ENCODE measurements around the gene WNT1. TPM values are rescaled to one million over a fixed set of nuclear protein-coding genes. Genes with fewer than 3 reads are reported as not detected.

WNT1 gene
- total and polyA plus RNA-seq, 9 of the 15 experiments (the other 6 are each of a cell fraction or from before 2014, with no cell fraction given), result not detected

DNA sequence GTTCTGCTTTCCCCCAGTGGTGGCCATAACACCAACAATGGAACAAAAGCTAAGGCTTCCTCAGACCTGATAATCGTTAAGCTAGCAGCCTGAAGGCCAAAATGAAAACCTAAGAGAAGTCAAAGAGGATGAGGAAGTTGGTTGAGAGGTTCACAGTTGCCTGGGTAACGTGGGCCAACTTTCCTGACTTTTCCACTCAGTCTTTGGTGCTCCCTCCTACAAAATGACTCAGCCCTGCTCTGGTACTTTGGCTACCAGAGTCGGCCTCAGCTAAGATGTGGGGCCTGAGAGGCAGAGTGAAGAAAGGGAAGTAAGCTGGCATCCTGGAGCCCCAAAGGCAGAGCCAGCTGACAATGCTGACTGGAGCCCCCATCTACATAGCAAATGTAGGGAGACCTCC is 37.9 kb upstream of the WNT1 start:
- H3K9me3 ChIP-seq (replicated peaks; ENCODE audit: control insufficient read depth, insufficient read depth, low read depth, low read length), result no peaks in the 10 kb centered on the region

GRCh38 chr12:48943221-48943620 is 34.9 kb upstream of the WNT1 start:
- in situ Hi-C loops (cut with MboI) (no loop called here), intact Hi-C loops (cut with micrococcal nuclease) (no loop called here)
- no peak overlapping the region for H2AFZ ChIP-seq (ENCODE audit: low read depth, low read length)
- H3K4me1 ChIP-seq (replicated peaks in 1 of 2; ENCODE audit: control insufficient read depth in 2 of 2, insufficient read depth in 2 of 2, low read length in 2 of 2), result no peaks in the 10 kb centered on the region
- peaks cover 66% of the 10 kb centered on the region; the same call in 2 of the 3 replicates for H3K36me3 ChIP-seq (ENCODE audit: control insufficient read depth, insufficient read depth, low read length)
- H3K79me2 ChIP-seq (ENCODE audit: control insufficient read depth, insufficient read depth, low read length), result peaks cover 41% of the 10 kb centered on the region
- no TSS peak for BruUV-seq (replicated peaks)
- ChIA-PET CTCF (ENCODE audit: low intra/inter-chr PET ratio) (no interaction called here), POLR2A (interaction anchor here (0.6 to 1.9 kb wide), 5 partner anchors 9 to 121 kb away, joined by 3 to 7 read pairs (median 3); no protein-coding TSS in a partner anchor)
- no peaks in the 10 kb centered on the region for H3K9me1 ChIP-seq (ENCODE audit: control insufficient read depth, insufficient read depth, low read length)
- FAIRE-seq (no peak), DNase-seq (ENCODE audit: extremely low read depth in 1 of 4, low spot score in 3 of 4) (no peak), ATAC-seq (no peak)
- 75% methylated on average over 4 of the region's 4 CpGs for WGBS (ENCODE audit: insufficient coverage, low coverage, missing lambda C conversion rate)
- H3K9ac ChIP-seq (ENCODE audit: insufficient read depth in 1 of 2, low read depth in 2 of 2, low read length in 2 of 2), result no peak overlapping the region
- no peak overlapping the region for H3K27ac ChIP-seq (ENCODE audit: extremely low read depth, low read depth, low read length)
- peaks cover 4% of the 10 kb centered on the region; the same call in 1 of the 2 replicates for H4K20me1 ChIP-seq (replicated peaks; ENCODE audit: control insufficient read depth, insufficient read depth, low read length)
- no peak overlapping the region for H3K4me2 ChIP-seq (ENCODE audit: insufficient read depth, low read length)
- no peaks in the 10 kb centered on the region for H3K27me3 ChIP-seq (ENCODE audit: control insufficient read depth in 2 of 2, insufficient read depth in 2 of 2, low read length in 2 of 2)
- no peaks in the 10 kb centered on the region for H3K9me3 ChIP-seq (replicated peaks; ENCODE audit: control insufficient read depth, insufficient read depth, low read depth, low read length)
- TF ChIP-seq RFX7 (CRISPR knock-in tag; IDR thresholded peaks at IDR 0.05), result no peak
- TF ChIP-seq, protein P1, sequence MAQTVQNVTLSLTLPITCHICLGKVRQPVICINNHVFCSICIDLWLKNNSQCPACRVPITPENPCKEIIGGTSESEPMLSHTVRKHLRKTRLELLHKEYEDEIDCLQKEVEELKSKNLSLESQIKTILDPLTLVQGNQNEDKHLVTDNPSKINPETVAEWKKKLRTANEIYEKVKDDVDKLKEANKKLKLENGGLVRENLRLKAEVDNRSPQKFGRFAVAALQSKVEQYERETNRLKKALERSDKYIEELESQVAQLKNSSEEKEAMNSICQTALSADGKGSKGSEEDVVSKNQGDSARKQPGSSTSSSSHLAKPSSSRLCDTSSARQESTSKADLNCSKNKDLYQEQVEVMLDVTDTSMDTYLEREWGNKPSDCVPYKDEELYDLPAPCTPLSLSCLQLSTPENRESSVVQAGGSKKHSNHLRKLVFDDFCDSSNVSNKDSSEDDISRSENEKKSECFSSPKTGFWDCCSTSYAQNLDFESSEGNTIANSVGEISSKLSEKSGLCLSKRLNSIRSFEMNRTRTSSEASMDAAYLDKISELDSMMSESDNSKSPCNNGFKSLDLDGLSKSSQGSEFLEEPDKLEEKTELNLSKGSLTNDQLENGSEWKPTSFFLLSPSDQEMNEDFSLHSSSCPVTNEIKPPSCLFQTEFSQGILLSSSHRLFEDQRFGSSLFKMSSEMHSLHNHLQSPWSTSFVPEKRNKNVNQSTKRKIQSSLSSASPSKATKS (CRISPR knock-in tag; IDR thresholded peaks at IDR 0.05), result no peak
- no peak for TF ChIP-seq EHMT2 (IDR thresholded peaks at IDR 0.05)
- no peak for TF ChIP-seq ZSCAN29 (IDR thresholded peaks at IDR 0.05)
- no peak for TF ChIP-seq ARID4B (CRISPR knock-in tag; IDR thresholded peaks at IDR 0.05)
- no peak for TF ChIP-seq ETV5 (CRISPR knock-in tag; IDR thresholded peaks at IDR 0.05; ENCODE audit: low read depth)
- no peak for TF ChIP-seq CBFA2T2 (conservative IDR thresholded peaks at IDR 0.05)
- H3K4me3 ChIP-seq, result no peak overlapping the region

More for the DNA sequence above, 37.9 kb upstream of the WNT1 start:
- Histone ChIP-seq H3K79me2 (ENCODE audit: control insufficient read depth, insufficient read depth, low read length) (peaks cover 23% of the 10 kb centered on the region), H2AFZ (ENCODE audit: low read depth, low read length) (no peak overlapping the region), H3K36me3 (ENCODE audit: control insufficient read depth, insufficient read depth, low read length) (peaks cover 83% of the 10 kb centered on the region; the same call in 2 of the 3 replicates), H3K9me1 (ENCODE audit: control insufficient read depth, insufficient read depth, low read length) (no peaks in the 10 kb centered on the region), H3K4me2 (ENCODE audit: insufficient read depth, low read length) (no peak overlapping the region), H4K20me1 (replicated peaks; ENCODE audit: control insufficient read depth, insufficient read depth, low read length) (peaks cover 14% of the 10 kb centered on the region; the same call in 1 of the 2 replicates), H3K9ac (ENCODE audit: insufficient read depth in 1 of 2, low read depth in 2 of 2, low read length in 2 of 2) (no peak overlapping the region), H3K27me3 (ENCODE audit: control insufficient read depth in 2 of 2, insufficient read depth in 2 of 2, low read length in 2 of 2) (no peaks in the 10 kb centered on the region), H3K4me3 (no peak overlapping the region), H3K27ac (ENCODE audit: extremely low read depth, low read depth, low read length) (no peak overlapping the region), H3K4me1 (replicated peaks in 1 of 2; ENCODE audit: control insufficient read depth in 2 of 2, insufficient read depth in 2 of 2, low read length in 2 of 2) (no peaks in the 10 kb centered on the region; a peak in 1 of 5 replicates)
- WGBS (ENCODE audit: insufficient coverage, low coverage, missing lambda C conversion rate), result 92% methylated on average over 3 of the region's 3 CpGs
- TF ChIP-seq RFX1 (IDR thresholded peaks at IDR 0.05), result peak; percentile 20; the same call in 1 of the 2 replicates
- TF ChIP-seq ZNF785 (CRISPR knock-in tag; IDR thresholded peaks at IDR 0.05), result no peak
- intact Hi-C loops (cut with micrococcal nuclease) (no loop called here), in situ Hi-C loops (cut with MboI) (no loop called here)
- DNase-seq (ENCODE audit: extremely low read depth in 1 of 4, low spot score in 3 of 4) (no peak), ATAC-seq (no peak), FAIRE-seq (no peak)
- CTCF ChIA-PET (ENCODE audit: low intra/inter-chr PET ratio), result no interaction called here
- BruUV-seq (replicated peaks), result no TSS peak
- POLR2A ChIA-PET, result interaction anchor here (0.7 to 1.4 kb wide), 4 partner anchors 11 to 114 kb away, joined by 3 to 5 read pairs (median 4); no protein-coding TSS in a partner anchor

Measured in K562 (cell line).